NCI-H2081 (cell line): Measurements from ENCODE around the gene ZNF888.
A peak's percentile ranks its signal among the peaks of the same experiment; 100 is the strongest.
"Not testable (repeated sequence)": the region's sequence is repeated elsewhere in the genome, so short reads cannot be mapped to it uniquely, and the experiment has no call there.

ENCODE experiments used
- DNase-seq, 2 experiments: peaks; one replicate each; lab custom pipeline; 2025; lab: John Stamatoyannopoulos, UW

ZNF888 gene

GRCh38 chr19:52941941-52942385 is 18.7 kb upstream of the ZNF888 start:
- no peak for DNase-seq

GRCh38 chr19:52941523-52941922 is 18.3 kb upstream of the ZNF888 start:
- DNase-seq: not testable (repeated sequence)

- DNase-seq: not testable (repeated sequence)
Measured at GRCh38 chr19:52940905-52941304, 17.7 kb upstream of the ZNF888 start.

- no peak for DNase-seq
Measured at GRCh38 chr19:52938761-52939160, 15.5 kb upstream of the ZNF888 start.

- no peak for DNase-seq
Measured at GRCh38 chr19:52936954-52937325, 13.7 kb upstream of the ZNF888 start.

- DNase-seq: no peak
Measured at GRCh38 chr19:52936151-52936953, 13.1 kb upstream of the ZNF888 start.

- no peak for DNase-seq
Measured at GRCh38 chr19:52935434-52935833, 12.2 kb upstream of the ZNF888 start.

GRCh38 chr19:52924641-52925040 is 1.4 kb upstream of the ZNF888 start:
- DNase-seq: not testable (repeated sequence)

GRCh38 chr19:52923778-52924593 is 758 bp upstream of the ZNF888 start:
- no peak for DNase-seq

- no peak for DNase-seq
Measured at GRCh38 chr19:52917531-52917930, 5.7 kb downstream of the ZNF888 start.

- no peak for DNase-seq
Measured at GRCh38 chr19:52910648-52911047, 12.6 kb downstream of the ZNF888 start.

- DNase-seq: not testable (repeated sequence)
Measured at GRCh38 chr19:52904052-52904780, 19.0 kb downstream of the ZNF888 start.

GRCh38 chr19:52901842-52902241 is 21.4 kb downstream of the ZNF888 start:
- no peak for DNase-seq

GRCh38 chr19:52898596-52898995 is 24.6 kb downstream of the ZNF888 start:
- not testable (repeated sequence) for DNase-seq

- no peak for DNase-seq
Measured at GRCh38 chr19:52898101-52898500, 25.1 kb downstream of the ZNF888 start.

GRCh38 chr19:52897138-52897935 is 25.9 kb downstream of the ZNF888 start, which contains the start of gene ZNF320:
Gene ZNF320, minus strand, starts transcription at chr19:52897635. Its CDS starts 7,380 bp downstream, at chr19:52890255.
- DNase-seq: peak; percentile 82 to 89

- DNase-seq: peak in 1 of 2 experiments; percentile 8
Measured at GRCh38 chr19:52896431-52897137, 26.6 kb downstream of the ZNF888 start.

GRCh38 chr19:52891336-52891735 is 31.9 kb downstream of the ZNF888 start:
- DNase-seq: no peak

- DNase-seq: no peak
Measured at GRCh38 chr19:52889931-52890330, 33.3 kb downstream of the ZNF888 start.

- DNase-seq: no peak
Measured at GRCh38 chr19:52889076-52889475, 34.2 kb downstream of the ZNF888 start.
